ENCODE data around the gene TAF7L.
"Not testable (repeated sequence)": the region's sequence is repeated elsewhere in the genome, so short reads cannot be mapped to it uniquely, and the experiment has no call there.

TAF7L gene

DNA sequence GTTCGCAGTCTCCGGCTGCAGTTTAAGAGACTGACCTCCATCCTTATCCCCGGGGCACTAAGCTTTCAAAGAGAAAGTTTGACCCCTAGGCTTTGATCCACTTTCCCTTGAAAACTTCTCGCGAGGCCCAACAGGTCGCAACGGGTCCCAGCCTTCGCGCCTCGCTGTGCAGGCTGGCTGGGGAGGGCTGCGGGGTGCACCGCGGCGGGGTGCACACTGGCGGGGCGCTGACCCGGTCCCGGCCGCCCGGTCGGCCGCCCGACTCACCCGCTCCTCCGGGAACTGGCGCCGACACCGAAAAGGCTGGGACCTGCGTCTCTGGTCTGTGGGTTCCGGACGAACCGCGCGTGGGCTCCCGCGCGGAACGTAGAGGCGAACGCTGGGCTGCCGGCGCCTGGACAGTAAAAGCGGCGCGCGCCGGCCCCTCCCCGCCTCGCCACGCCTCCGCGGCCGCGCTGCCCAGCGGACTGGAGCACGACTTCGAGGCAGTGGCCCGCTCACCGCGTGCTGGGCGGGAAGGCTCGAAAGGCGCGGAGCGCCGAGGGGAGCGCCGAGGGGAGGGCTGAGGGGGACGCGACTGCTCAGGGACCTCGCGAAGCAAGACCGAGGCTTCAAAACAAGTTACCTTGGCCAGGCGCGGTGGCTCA is at the start of gene TAF7L:
TAF7L (minus strand) TSS at position 378 of the 647 bp plus-strand sequence. CDS start 3,791 bp downstream, outside the sequence.
- DNase-seq = peak; percentile 32

DNA sequence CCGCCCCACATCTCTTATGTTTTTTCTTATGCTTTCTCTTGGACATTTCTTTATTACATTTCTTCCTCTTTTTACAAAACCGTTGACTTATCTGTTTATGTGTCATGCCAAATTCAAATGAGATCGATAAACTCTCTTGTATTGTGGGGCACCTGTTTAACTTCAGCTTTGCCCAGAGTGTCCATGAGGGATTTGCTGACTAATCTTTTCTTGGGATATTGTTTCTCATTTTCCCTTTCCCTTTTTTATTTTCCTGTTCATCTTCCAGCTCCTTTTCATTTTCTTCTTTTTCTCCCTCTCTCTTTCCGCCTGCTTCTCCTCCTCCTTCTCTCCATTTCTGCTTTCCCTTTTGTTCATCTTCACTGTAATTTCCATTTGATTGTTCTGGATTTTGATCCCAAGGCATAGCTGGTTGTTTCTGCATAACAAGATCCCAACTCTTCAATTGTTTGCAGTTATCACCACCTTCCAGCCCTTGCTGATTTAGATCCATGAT is 46.7 kb upstream of the TAF7L start:
- no peak for DNase-seq

GRCh38 chrX:101334310-101334709 is 43.2 kb upstream of the TAF7L start:
- DNase-seq = not testable (repeated sequence)

GRCh38 chrX:101326600-101326999 is 35.5 kb upstream of the TAF7L start:
- DNase-seq = not testable (repeated sequence)

DNA sequence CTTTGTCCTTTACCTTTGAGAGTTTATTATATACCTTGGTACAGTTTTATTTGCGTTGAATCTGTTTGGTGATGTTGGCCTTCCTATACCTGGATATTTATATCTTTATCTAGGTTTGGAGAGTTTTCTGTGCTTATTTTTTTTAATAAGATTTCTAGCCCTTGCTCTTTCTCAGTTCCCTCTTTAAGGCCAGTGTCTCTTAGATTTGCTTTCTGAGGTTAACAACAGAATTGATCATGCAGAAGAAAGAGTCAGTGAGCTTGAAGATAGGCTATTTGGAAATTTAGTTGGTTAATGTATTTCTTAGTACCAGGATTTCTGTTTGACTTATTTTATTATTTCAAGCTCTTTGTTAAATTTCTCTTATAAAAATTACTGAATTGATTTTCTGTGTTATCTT is 12.7 kb upstream of the TAF7L start:
- DNase-seq = no peak

DNA sequence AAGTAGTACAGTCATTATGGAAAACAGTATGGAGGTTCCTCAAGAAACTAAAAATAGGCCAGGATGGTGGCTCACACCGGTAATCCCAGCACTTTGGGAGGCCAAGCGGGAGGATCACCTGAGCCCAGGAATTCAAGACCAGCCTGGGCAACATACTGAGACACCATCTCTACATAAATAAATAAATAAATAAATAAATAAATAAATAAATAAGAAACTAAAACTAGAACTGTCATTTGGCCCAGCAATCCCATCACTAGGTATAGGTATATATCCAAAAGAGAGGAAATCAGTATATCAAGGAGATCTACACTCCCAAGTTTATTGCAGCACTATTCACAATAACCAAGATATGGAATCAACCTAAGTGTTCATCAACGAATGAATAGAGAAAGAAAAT is 4.5 kb upstream of the TAF7L start:
- DNase-seq = not testable (repeated sequence)

- peak; percentile 18 for DNase-seq
Measured at GRCh38 chrX:101287402-101287801, 3.7 kb downstream of the TAF7L start.

- DNase-seq = no peak
Measured at GRCh38 chrX:101276238-101276637, 14.9 kb downstream of the TAF7L start.

GRCh38 chrX:101274198-101274597 is 16.9 kb downstream of the TAF7L start:
- no peak for DNase-seq

- DNase-seq = no peak
Measured at GRCh38 chrX:101265869-101266428, 25.2 kb downstream of the TAF7L start.

- DNase-seq = no peak
Measured at GRCh38 chrX:101263766-101264165, 27.4 kb downstream of the TAF7L start.

GRCh38 chrX:101262590-101262989 is 28.5 kb downstream of the TAF7L start:
- DNase-seq = no peak

DNA sequence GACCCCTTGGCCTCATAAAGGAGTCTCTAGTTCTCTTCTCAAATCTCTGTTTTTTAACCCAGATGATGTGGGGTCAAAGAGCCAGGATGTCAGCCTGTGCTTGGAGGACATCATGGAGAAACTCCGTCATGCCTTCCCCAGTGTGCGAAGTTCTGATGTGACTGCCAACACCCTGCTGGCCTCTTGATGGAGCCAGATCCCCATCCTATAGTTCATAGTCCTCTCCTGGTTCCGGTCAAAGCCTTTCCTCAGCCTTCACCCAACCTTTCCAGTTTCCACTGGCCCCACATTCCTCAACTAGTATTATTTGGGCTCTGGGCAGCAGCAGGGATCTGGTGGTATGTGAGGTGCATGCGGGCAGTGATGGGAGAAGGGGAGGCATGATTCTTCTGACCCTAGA is 30.7 kb downstream of the TAF7L start:
- no peak for DNase-seq

DNA sequence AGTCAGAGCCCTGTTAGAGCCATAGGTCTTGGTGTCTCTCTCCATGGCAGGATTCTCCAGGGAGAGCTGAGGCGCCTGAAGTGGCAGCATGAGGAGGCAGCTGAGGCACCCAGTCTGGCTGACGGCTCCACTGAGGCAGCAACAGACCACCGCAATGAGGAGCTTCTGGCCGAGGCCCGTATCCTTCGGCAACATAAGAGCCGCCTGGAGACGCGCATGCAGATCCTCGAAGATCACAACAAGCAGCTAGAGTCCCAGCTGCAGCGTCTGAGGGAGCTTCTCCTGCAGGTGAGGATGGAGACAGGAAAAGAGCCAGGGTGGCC is 32.9 kb downstream of the TAF7L start:
- DNase-seq = no peak

DNA sequence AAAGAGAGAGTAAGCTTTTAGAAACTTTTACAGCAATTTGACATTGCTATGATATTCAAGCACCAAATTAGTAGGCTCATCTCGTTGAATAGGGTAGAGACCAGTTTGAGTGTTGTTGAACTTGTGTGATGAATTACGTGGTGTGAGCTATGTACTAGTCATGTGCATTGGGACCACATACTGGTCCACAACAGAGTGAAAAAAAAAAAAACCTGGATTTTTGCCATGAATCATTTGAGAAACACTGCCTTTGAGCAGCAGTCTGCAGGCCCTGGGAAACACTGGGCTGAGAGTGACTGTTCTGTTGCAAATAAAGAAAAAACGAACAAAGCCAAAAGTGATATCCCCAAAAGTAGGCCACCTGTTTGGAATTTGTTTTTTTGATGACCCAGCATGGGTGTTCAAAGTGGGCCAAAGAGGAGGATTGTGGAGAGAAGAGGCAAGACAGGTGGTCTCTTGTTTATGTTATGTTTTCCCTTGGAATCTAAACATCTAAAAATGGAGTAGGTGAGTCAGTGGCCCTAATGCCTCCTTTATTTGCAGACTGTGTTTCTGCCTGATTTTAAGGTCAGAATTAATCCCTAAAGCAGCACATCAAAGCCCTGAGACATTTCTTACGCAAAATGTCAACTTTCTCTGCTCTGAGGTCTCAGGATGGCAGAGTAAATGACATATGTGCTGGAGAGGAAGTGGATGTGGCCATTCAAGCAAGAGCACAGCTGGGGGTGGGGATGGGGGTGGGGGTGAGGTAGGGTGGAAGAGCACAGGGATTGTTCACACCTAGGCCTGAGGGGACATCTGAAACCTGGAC is 33.5 kb downstream of the TAF7L start:
- DNase-seq = no peak

DNA sequence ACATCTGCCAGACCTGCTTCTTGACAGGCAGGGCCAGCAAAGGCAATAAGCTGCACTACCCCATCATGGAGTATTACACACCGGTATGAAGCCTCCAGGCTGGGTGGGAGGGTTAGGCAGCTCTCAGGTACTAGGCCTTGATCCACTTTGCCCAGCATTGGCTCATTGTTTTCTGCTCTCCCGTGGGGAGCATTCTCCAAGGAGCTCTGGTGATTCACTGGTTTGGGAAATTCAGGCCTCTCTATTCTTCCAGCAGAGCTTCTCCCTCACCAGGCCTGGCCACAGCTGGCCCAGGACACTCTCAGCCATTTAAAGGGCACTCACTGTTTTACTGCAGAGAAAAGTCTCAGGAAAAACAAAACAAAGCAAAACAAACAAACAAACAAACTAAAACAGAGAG is 38.5 kb downstream of the TAF7L start:
- DNase-seq = no peak

DNA sequence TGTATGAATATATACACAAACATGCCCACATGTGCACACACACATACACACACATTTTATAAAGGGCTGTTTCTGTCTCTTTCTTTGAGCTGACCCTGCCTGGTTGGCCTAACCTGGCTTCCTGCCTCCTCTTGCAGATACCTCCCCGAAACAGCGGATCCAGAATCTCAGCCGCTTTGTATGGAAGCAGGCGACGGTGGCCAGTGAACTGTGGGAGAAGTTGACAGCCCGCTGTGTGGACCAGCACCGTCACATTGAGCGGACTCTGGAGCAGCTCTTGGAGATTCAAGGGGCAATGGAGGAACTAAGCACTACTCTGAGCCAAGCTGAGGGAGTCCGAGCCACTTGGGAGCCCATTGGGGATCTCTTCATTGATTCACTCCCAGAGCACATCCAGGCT is 49.6 kb downstream of the TAF7L start:
- DNase-seq = no peak

- DNase-seq = no peak
Measured at GRCh38 chrX:101237041-101237440, 54.1 kb downstream of the TAF7L start.

GRCh38 chrX:101232316-101232715 is 58.8 kb downstream of the TAF7L start:
- DNase-seq = no peak

- no peak for DNase-seq
Measured at GRCh38 chrX:101231080-101231479, 60.1 kb downstream of the TAF7L start.

- DNase-seq = no peak
Measured at GRCh38 chrX:101230636-101231035, 60.5 kb downstream of the TAF7L start.

GRCh38 chrX:101229170-101229569 is 62.0 kb downstream of the TAF7L start:
- no peak for DNase-seq

GRCh38 chrX:101223226-101223625 is 67.9 kb downstream of the TAF7L start:
- DNase-seq = no peak

GRCh38 chrX:101220662-101221260 is 70.4 kb downstream of the TAF7L start:
- peak; percentile 15 for DNase-seq
